ENCODE data around the gene VAPA. TPM values are rescaled to one million over a fixed set of nuclear protein-coding genes. Genes with fewer than 3 reads are reported as not detected.

The VAPA gene
- total and polyA plus RNA-seq, 9 of the 15 experiments (the other 6 are each of a cell fraction or from before 2014, with no cell fraction given) = 219 to 902 (median 526) TPM

GRCh38 chr18:10003281-10003680 is 89.5 kb downstream of the VAPA start (continued):
- TF ChIP-seq FOXP4 (CRISPR knock-in tag; IDR thresholded peaks at IDR 0.05; ENCODE audit: borderline replicate concordance) (no peak), ARID2 (IDR thresholded peaks at IDR 0.05) (no peak), MAFF (IDR thresholded peaks at IDR 0.05; ENCODE audit: low read length) (peak; percentile 42), MAFG (tag; conservative IDR thresholded peaks at IDR 0.05) (0 out of 2 replicates have a peak, but pooled peaks have one; percentile 20), ZNF699 (CRISPR knock-in tag; IDR thresholded peaks at IDR 0.05; ENCODE audit: insufficient replicate concordance) (no peak), TCF15 (CRISPR knock-in tag; IDR thresholded peaks at IDR 0.05) (no peak), HMGXB4 (CRISPR knock-in tag; IDR thresholded peaks at IDR 0.05) (no peak), KHSRP (IDR thresholded peaks at IDR 0.05) (no peak), BRF2 (IDR thresholded peaks at IDR 0.05; ENCODE audit: borderline replicate concordance, insufficient read depth, insufficient read length) (no peak), CC2D1A (IDR thresholded peaks at IDR 0.05) (no peak), CAMTA2 (CRISPR knock-in tag; conservative IDR thresholded peaks at IDR 0.05) (no peak), HMG20B (CRISPR knock-in tag; IDR thresholded peaks at IDR 0.05) (no peak), RBM22 (IDR thresholded peaks at IDR 0.05; ENCODE audit: low read depth, low read length, poor library complexity, severe bottlenecking) (no peak), HDAC6 (IDR thresholded peaks at IDR 0.05; ENCODE audit: low read depth, low read length) (no peak), HDGF (IDR thresholded peaks at IDR 0.05) (no peak), BCOR (IDR thresholded peaks at IDR 0.05) (no peak), MTA1 (IDR thresholded peaks at IDR 0.05; ENCODE audit: borderline replicate concordance) (no peak), ZSCAN29 (IDR thresholded peaks at IDR 0.05) (no peak), C11orf30 (IDR thresholded peaks at IDR 0.05; ENCODE audit: low read depth) (peak; percentile 54; the same call in 1 of the 2 replicates), MAFK (IDR thresholded peaks at IDR 0.05; ENCODE audit: low read length) (peak; percentile 54), CUX1 (CRISPR knock-in tag; IDR thresholded peaks at IDR 0.05) (no peak)
